Mesothelial cell of epicardium (in vitro differentiated cells): ENCODE results near the gene C4orf54. TPM values are rescaled to one million over a fixed set of nuclear protein-coding genes. Genes with fewer than 3 reads are reported as not detected.

Source experiments
- DNase-seq, 2 experiments: peaks; one replicate each; pipeline ENCODE4 v3.0.0; 2021; ENCODE audit warnings: low spot score in 2 of 2; ENCODE audit not compliant: unreplicated experiment in 2 of 2
- H3K27ac Mint-ChIP-seq: 2 replicates; pipeline ENCODE4 v1.8.0; 2021; ENCODE audit warnings: mixed read lengths
- H3K27me3 Mint-ChIP-seq: 2 replicates; pipeline ENCODE4 v1.8.0; 2021; ENCODE audit warnings: low read depth, mixed read lengths
- H3K36me3 Mint-ChIP-seq: 2 replicates; pipeline ENCODE4 v1.8.0; 2021; ENCODE audit warnings: mixed read lengths
- H3K4me1 Mint-ChIP-seq: 2 replicates; pipeline ENCODE4 v1.8.0; 2021; ENCODE audit warnings: mixed read lengths
- H3K4me3 Mint-ChIP-seq: 2 replicates; pipeline ENCODE4 v1.8.0; 2021; ENCODE audit warnings: mild to moderate bottlenecking, moderate library complexity, mixed read lengths
- H3K9me3 Mint-ChIP-seq: 2 replicates; pipeline ENCODE4 v1.8.0; 2021; ENCODE audit warnings: mixed read lengths
- CTCF ChIP-seq: fragments of 200-600 bp; sonication (generic); IDR thresholded peaks from one replicate; pipeline ENCODE4 v1.5.0; 2021; ENCODE audit warnings: antibody characterized with exemption; ENCODE audit not compliant: unreplicated experiment
- total RNA-seq: library from RNA; stranded (reverse); gene quantifications from 3 replicates; pipeline ENCODE4 v1.2.1, GENCODE V29; 2021

C4orf54 gene
- total RNA-seq, 1 donor from 2014 or later: 0.04 TPM

GRCh38 chr4:99634742-99635360 lies 22.8 kb downstream of the C4orf54 start:
- Mint-ChIP-seq H3K9me3 (no peaks in the 10 kb centered on the region), H3K4me1 (no peaks in the 10 kb centered on the region), H3K27me3 (peaks cover 4% of the 10 kb centered on the region), H3K27ac (no peak overlapping the region), H3K4me3 (no peak overlapping the region), H3K36me3 (no peaks in the 10 kb centered on the region)
- TF ChIP-seq CTCF: no peak
- no peak for DNase-seq

GRCh38 chr4:99633772-99634171 lies 23.9 kb downstream of the C4orf54 start:
- DNase-seq: no peak
- no peak for TF ChIP-seq CTCF
- Mint-ChIP-seq H3K4me3 (no peak overlapping the region), H3K9me3 (no peaks in the 10 kb centered on the region), H3K27ac (no peak overlapping the region), H3K27me3 (peaks cover 4% of the 10 kb centered on the region), H3K4me1 (no peaks in the 10 kb centered on the region), H3K36me3 (no peaks in the 10 kb centered on the region)

- Mint-ChIP-seq H3K27ac (no peak overlapping the region), H3K4me1 (no peaks in the 10 kb centered on the region), H3K36me3 (no peaks in the 10 kb centered on the region), H3K9me3 (no peaks in the 10 kb centered on the region), H3K4me3 (no peak overlapping the region), H3K27me3 (peaks cover 4% of the 10 kb centered on the region)
- no peak for DNase-seq
- no peak for TF ChIP-seq CTCF
Observed at GRCh38 chr4:99630857-99631360, 26.7 kb downstream of the C4orf54 start.

- TF ChIP-seq CTCF: no peak
- Mint-ChIP-seq H3K27ac (no peak overlapping the region), H3K36me3 (no peaks in the 10 kb centered on the region), H3K9me3 (no peaks in the 10 kb centered on the region), H3K4me3 (no peak overlapping the region), H3K27me3 (peaks cover 4% of the 10 kb centered on the region), H3K4me1 (no peaks in the 10 kb centered on the region)
- no peak for DNase-seq
Observed at GRCh38 chr4:99629962-99630554, 27.6 kb downstream of the C4orf54 start.

- Mint-ChIP-seq H3K4me1 (no peaks in the 10 kb centered on the region), H3K4me3 (no peak overlapping the region), H3K27me3 (peaks cover 4% of the 10 kb centered on the region), H3K9me3 (no peaks in the 10 kb centered on the region), H3K36me3 (no peaks in the 10 kb centered on the region), H3K27ac (no peak overlapping the region)
- no peak for DNase-seq
- no peak for TF ChIP-seq CTCF
Observed at GRCh38 chr4:99628040-99628439, 29.6 kb downstream of the C4orf54 start.
